GM19239 (cell line): ENCODE measurements around the gene CDH2.

Experiments used
- DNase-seq: peaks from one replicate; pipeline ENCODE4 v3.0.0; 2011; ENCODE audit warnings: low spot score; ENCODE audit not compliant: insufficient read length
- FAIRE-seq: peaks from 2 replicates; lab custom pipeline; 2011; peaks lifted over from hg19 to GRCh38; lab: Jason Lieb, UNC

The CDH2 gene

GRCh38 chr18:28171837-28172236 lies 5.1 kb downstream of the CDH2 start:
- no peak for DNase-seq
- no peak for FAIRE-seq

- FAIRE-seq, result no peak
- no peak for DNase-seq
Measured at GRCh38 chr18:28168725-28169124, 8.2 kb downstream of the CDH2 start.

- FAIRE-seq, result no peak
- no peak for DNase-seq
Measured at GRCh38 chr18:28167835-28168349, 9.0 kb downstream of the CDH2 start.

GRCh38 chr18:28164771-28165483 lies 12.0 kb downstream of the CDH2 start:
- DNase-seq (no peak), FAIRE-seq (no peak)

GRCh38 chr18:28163201-28163775 lies 13.6 kb downstream of the CDH2 start:
- DNase-seq (no peak), FAIRE-seq (no peak)

- FAIRE-seq (no peak), DNase-seq (no peak)
Measured at GRCh38 chr18:28161608-28162599, 15.0 kb downstream of the CDH2 start.

- DNase-seq, result no peak
Measured at GRCh38 chr18:28159055-28159454, 17.9 kb downstream of the CDH2 start.

GRCh38 chr18:28158083-28158581 lies 18.8 kb downstream of the CDH2 start:
- DNase-seq (no peak), FAIRE-seq (no peak)

More at GRCh38 chr18:28159055-28159454, 17.9 kb downstream of the CDH2 start:
- no peak for FAIRE-seq

- DNase-seq, result no peak
- no peak for FAIRE-seq
Measured at GRCh38 chr18:28153485-28154065, 23.4 kb downstream of the CDH2 start.

- FAIRE-seq (no peak), DNase-seq (no peak)
Measured at GRCh38 chr18:28152754-28153153, 24.2 kb downstream of the CDH2 start.

GRCh38 chr18:28152354-28152753 lies 24.6 kb downstream of the CDH2 start:
- no peak for DNase-seq
- FAIRE-seq, result no peak

- FAIRE-seq (no peak), DNase-seq (no peak)
Measured at GRCh38 chr18:28151434-28151833, 25.5 kb downstream of the CDH2 start.

GRCh38 chr18:28150925-28151324 lies 26.0 kb downstream of the CDH2 start:
- DNase-seq (no peak), FAIRE-seq (no peak)

GRCh38 chr18:28149810-28150420 lies 27.0 kb downstream of the CDH2 start:
- no peak for FAIRE-seq
- no peak for DNase-seq

GRCh38 chr18:28147674-28148171 lies 29.2 kb downstream of the CDH2 start:
- no peak for DNase-seq
- FAIRE-seq, result no peak

GRCh38 chr18:28143725-28144124 lies 33.2 kb downstream of the CDH2 start:
- no peak for FAIRE-seq
- no peak for DNase-seq

- no peak for DNase-seq
- no peak for FAIRE-seq
Measured at GRCh38 chr18:28138816-28139215, 38.1 kb downstream of the CDH2 start.

- FAIRE-seq (no peak), DNase-seq (no peak)
Measured at GRCh38 chr18:28136071-28136470, 40.9 kb downstream of the CDH2 start.

- DNase-seq (no peak), FAIRE-seq (no peak)
Measured at GRCh38 chr18:28134774-28135173, 42.2 kb downstream of the CDH2 start.

- no peak for FAIRE-seq
- DNase-seq, result no peak
Measured at GRCh38 chr18:28132084-28132483, 44.8 kb downstream of the CDH2 start.
